ENCODE measurements around the gene MDM2.

GRCh38 chr12:68900241-68900640 lies 92.3 kb downstream of the MDM2 start:
- TF ChIP-seq CTCF (IDR thresholded peaks at IDR 0.05; ENCODE audit: extremely low read depth in 1 of 2, insufficient read depth in 1 of 2, low read depth in 1 of 2, low read length in 2 of 2) (no peak), POLR2A (IDR thresholded peaks at IDR 0.05; ENCODE audit: low read depth, low read length) (no peak)
